ENCODE results near the gene VMP1. TPM values are rescaled to one million over a fixed set of nuclear protein-coding genes. Genes with fewer than 3 reads are reported as not detected.

Gene VMP1
- total RNA-seq, 1 donor from 2014 or later, result 62.6 TPM

DNA sequence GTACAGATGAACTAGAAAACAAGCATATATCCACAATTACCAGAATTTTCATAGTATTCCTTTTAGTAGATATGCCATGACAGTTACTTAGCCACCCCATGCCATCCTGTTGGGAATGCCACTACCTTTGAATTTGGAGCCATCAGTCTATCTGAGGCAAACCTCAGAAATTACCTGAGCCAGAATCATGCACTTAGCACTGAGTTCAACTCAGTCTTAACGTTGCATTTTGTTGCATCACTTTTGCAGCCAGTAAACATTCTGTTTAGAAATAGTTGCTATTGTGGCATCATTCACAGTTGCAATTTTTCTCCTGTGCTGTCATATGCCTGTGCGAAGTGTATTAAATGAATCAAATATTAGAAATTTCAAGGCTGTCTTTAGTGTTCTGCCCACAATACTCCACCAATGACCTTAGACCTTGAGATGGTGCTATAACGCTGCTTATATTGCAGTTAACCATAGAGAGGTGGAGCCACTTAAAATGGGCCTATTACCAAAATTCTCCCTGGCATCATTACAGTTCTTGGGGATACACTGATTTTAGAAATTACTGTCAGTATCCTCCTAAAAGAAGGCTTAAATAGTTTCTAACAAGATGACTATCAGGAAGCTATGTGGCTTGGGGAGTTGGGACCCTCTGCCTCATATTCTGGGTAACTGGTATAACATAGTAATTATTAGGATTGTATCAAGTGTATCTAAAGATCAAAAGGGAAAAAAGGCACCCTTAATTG lies 11.3 kb upstream of the VMP1 start:
- Mint-ChIP-seq H3K4me3 (no peak overlapping the region), H3K27ac (ENCODE audit: unreplicated experiment) (no peak overlapping the region), H3K9me3 (no peaks in the 10 kb centered on the region), H3K27me3 (ENCODE audit: low read depth) (no peaks in the 10 kb centered on the region), H3K36me3 (ENCODE audit: low read depth) (peaks cover 24% of the 10 kb centered on the region), H3K4me1 (peaks cover 10% of the 10 kb centered on the region)
- no peak for DNase-seq (ENCODE audit: low read depth, low spot score)
- TF ChIP-seq, protein P1, sequence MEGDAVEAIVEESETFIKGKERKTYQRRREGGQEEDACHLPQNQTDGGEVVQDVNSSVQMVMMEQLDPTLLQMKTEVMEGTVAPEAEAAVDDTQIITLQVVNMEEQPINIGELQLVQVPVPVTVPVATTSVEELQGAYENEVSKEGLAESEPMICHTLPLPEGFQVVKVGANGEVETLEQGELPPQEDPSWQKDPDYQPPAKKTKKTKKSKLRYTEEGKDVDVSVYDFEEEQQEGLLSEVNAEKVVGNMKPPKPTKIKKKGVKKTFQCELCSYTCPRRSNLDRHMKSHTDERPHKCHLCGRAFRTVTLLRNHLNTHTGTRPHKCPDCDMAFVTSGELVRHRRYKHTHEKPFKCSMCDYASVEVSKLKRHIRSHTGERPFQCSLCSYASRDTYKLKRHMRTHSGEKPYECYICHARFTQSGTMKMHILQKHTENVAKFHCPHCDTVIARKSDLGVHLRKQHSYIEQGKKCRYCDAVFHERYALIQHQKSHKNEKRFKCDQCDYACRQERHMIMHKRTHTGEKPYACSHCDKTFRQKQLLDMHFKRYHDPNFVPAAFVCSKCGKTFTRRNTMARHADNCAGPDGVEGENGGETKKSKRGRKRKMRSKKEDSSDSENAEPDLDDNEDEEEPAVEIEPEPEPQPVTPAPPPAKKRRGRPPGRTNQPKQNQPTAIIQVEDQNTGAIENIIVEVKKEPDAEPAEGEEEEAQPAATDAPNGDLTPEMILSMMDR (conservative IDR thresholded peaks at IDR 0.05), result no peak

DNA sequence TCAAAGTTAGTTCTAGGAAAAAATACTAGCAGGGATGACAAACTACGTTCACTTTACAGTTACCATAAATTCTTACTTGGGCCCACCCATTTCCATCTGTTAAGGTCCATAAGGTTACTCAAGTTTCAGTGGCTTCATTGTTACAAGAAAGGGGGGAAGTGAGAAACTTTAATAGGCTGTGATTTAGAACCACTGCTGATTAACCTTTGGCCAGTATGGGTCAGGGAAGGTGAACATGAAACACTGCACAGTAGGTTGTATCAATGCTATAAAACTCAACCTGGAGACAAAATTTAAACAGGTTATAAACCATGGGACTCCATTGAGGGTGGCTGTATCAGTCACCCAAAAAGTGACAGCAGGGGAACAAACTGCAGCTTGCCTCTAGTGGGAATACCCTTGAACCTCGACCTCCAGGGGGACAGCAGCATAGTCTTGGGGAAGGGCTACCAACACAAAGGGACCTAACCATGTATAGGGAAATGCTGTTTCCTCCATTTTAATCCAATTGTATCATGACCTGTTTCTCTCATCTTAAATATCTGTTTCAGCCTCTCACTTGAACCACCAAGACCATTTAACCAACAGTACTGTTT lies 10.7 kb upstream of the VMP1 start:
- TF ChIP-seq, protein P1 (conservative IDR thresholded peaks at IDR 0.05), result no peak
- Mint-ChIP-seq H3K27me3 (ENCODE audit: low read depth) (no peaks in the 10 kb centered on the region), H3K36me3 (ENCODE audit: low read depth) (peaks cover 23% of the 10 kb centered on the region), H3K9me3 (no peaks in the 10 kb centered on the region), H3K4me3 (no peak overlapping the region), H3K27ac (ENCODE audit: unreplicated experiment) (no peak overlapping the region), H3K4me1 (peaks cover 10% of the 10 kb centered on the region)
- no peak for DNase-seq (ENCODE audit: low read depth, low spot score)

DNA sequence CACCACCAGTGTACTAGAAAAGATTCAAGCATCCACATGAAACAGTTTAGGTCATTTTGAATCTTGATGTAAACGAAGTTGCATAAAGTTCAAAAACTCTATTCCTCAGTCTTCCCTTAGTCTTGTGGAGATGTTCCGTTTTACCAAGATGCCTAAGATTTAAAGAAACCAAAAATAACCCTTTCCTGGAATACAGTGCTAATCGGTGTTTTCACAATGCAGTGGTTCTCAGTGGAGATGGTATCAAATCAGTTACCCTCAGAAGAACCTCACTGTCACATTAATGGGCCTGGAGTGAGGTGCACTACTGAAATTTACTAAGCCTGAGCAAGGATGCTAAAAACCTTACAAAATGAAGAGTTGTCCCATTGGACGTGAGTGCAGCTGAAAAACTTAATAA lies 9.3 kb upstream of the VMP1 start:
- TF ChIP-seq, protein P1 (conservative IDR thresholded peaks at IDR 0.05), result no peak
- Mint-ChIP-seq H3K27ac (ENCODE audit: unreplicated experiment) (no peak overlapping the region), H3K9me3 (no peaks in the 10 kb centered on the region), H3K36me3 (ENCODE audit: low read depth) (peaks cover 23% of the 10 kb centered on the region), H3K4me1 (peaks cover 13% of the 10 kb centered on the region), H3K27me3 (ENCODE audit: low read depth) (no peaks in the 10 kb centered on the region), H3K4me3 (no peak overlapping the region)
- no peak for DNase-seq (ENCODE audit: low read depth, low spot score)

DNA sequence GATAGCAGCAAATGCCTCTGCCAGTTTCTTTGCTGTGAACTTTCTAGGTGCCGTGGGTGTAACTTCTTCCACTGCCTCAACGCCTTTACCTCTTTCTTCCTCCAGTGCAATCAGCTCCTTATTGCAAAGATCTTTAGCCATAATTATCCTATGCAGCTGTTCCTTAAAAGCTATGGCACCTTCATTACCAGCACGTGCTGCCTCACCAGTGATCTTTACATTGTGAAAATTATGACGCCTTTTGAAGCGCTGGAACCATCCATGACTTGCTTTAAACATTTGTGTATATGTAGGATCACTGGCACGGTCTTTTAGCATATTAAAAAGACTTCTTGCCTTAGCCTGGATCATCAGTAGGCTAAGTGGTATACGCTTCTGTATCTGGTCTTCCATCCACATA lies 8.2 kb upstream of the VMP1 start:
- Mint-ChIP-seq H3K4me1 (peaks cover 17% of the 10 kb centered on the region), H3K27me3 (ENCODE audit: low read depth) (no peaks in the 10 kb centered on the region), H3K27ac (ENCODE audit: unreplicated experiment) (no peak overlapping the region), H3K36me3 (ENCODE audit: low read depth) (peaks cover 21% of the 10 kb centered on the region), H3K4me3 (no peak overlapping the region), H3K9me3 (no peaks in the 10 kb centered on the region)
- TF ChIP-seq, protein P1 (conservative IDR thresholded peaks at IDR 0.05), result no peak
- DNase-seq (ENCODE audit: low read depth, low spot score), result no peak

DNA sequence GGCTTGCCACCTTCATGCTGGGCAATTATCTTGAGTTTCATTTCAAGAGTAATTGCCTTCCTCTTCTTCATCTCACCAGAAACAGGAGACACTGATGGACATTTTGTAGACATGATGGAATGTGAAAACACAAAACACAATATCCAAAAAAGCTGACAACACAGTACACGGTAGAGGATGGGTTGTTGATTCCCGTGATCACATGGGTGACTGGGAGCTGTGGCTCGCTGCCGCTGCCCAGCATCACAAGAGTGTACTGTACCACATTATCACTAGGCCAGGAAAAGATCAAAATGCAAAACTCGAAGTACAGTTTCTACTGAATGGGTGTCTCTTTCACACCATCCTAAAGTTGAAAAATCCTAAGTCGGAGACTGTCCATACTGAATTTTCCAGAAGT lies 7.7 kb upstream of the VMP1 start:
- DNase-seq (ENCODE audit: low read depth, low spot score), result no peak
- Mint-ChIP-seq H3K36me3 (ENCODE audit: low read depth) (peaks cover 24% of the 10 kb centered on the region), H3K4me3 (no peak overlapping the region), H3K9me3 (no peaks in the 10 kb centered on the region), H3K4me1 (peaks cover 20% of the 10 kb centered on the region), H3K27ac (ENCODE audit: unreplicated experiment) (no peak overlapping the region), H3K27me3 (ENCODE audit: low read depth) (no peaks in the 10 kb centered on the region)
- TF ChIP-seq, protein P1 (conservative IDR thresholded peaks at IDR 0.05), result no peak

Data from neural crest cell (in vitro differentiated cells).